Stimulated activated CD4-positive, alpha-beta T cell treated with anti-CD3 and anti-CD28 coated beads, Interleukin-15, amount 100 ng/mL, for 1 hour (primary cell): ENCODE results near the gene DISC1.

Source experiments
- DNase-seq, 2 donors: peaks; one replicate each; pipeline ENCODE4 v3.0.0-alpha.2; 2020; ENCODE audit warnings: low read depth in 1 of 2, low spot score in 1 of 2

The DISC1 gene

DNA sequence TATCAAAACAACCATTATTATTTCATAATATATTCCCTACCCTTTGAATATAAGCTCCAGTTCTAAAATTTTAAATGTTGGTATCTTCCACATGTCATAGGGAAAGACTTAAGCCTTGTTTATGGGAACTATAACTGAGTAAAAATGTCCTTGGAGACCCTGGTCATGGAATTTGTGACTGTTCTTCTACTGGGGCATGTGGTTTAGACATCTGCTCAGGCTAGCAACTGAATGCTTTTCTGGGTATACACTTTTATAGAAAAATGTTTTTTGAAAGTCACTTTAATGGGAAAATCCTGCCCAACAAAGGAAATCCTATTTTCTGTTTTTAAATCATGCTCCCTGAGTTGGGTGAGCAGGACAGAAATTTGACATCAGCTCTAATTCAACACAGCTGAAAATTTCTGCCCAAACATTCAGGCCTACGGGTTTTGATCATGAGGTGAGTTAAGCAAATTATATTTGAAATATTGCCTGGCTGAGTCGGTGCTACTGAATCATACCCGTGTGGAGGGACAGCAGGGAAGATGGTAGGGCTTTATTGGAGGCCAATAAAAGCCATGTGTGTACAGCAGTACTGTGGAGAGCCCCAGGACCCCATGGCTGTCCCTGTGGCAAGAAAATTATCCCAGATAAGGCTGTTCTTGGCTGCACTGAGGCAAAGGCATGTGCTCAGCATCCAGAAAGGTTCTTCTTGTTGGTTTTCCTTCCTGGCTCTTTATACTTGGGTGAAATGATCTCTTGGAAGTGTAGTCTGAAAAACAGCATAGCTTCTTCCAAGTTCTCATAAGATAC is 391.8 kb downstream of the DISC1 start:
- no peak for DNase-seq

DNA sequence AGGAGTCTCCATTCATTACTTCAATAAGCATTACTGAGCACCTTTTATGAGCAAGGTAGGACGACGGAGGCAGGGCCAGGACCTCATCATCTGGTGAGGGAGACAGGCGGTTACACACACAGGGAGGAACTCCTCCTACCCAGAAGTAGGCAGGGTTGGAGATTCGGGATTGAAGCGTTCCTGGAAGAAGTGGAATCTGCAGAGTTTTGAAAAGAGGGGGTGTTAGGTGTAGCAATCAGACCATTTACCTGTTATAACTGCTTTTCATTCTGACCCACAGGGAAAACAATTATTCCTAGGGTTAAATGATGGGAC is 392.4 kb downstream of the DISC1 start:
- DNase-seq, result no peak

DNA sequence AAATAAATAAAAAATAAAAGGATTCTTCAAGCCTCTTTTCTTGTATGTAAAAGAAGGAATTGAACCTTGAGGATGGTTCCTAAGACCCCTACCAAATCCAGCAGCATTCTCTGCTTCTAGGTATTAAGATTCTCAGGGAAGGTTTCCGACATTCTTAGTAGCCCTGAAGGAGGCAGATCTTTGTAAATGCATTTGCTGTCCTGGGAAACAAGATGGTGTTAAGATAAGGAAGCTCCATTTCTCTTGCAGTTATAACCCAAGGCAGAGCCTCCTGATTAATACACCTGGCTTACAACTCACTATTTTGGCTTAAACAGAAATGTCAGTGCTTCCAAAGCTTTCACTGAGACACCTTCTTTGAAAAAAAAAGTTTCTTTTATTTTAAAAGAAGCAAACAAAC is 393.8 kb downstream of the DISC1 start:
- DNase-seq, result no peak

DNA sequence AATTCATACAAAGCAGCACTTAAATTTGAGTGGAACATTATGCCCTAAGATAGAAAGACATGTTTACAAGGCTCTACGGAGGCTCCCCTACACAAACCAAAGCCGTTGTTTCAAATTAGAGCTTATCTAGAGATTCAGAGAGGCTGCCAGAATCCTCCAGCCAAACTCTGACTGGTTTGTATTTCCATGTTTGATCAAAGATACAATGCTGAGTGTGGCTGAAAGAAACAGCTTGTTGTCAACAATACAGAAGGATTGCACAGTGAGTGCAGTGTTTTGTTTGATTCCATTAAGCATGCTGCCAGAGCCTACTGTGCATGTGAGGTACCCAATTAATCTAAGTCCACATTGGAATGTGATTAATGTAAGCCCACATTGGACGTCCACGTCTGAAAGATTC is 402.7 kb downstream of the DISC1 start:
- DNase-seq, result no peak

DNA sequence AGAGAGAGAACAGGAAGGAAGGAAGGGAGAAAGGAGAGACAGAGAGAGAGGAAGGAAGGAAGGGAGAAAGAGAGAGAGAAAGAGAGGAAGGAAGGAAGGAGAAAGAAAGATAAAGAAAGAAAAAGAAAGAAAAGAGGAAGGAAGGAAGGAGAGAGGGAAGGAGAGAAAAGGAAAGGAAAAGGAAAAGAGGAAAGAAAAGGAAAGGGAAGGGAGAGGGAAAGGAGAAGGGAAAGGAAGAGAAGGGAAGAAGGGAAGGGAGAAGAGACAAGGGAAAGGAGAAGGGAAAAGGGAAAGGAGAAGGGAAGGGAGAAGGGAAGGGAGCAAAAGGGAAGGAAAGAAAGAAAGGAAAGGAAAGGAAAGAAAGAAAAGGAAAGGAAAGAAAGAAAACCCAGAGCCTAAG is 404.6 kb downstream of the DISC1 start:
- DNase-seq, result no peak

DNA sequence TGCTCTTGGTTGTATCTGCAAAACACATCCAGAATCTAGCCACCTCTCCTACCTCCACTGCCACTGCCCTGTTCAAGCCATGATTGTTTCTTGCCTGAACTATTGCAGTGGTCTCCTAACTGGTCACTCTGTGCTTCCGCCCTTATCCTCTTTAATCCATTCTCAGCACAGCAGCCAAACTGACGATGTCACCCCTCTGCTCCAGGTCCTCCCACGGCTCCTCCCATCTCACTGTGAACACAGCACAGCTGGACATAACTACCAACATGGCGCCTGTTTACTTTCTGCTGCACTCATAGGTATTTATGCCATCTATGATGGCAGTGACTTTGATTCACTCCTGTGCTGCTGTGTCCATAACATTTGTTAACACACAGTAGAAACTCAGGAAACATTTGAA is 406.7 kb downstream of the DISC1 start:
- DNase-seq, result no peak

DNA sequence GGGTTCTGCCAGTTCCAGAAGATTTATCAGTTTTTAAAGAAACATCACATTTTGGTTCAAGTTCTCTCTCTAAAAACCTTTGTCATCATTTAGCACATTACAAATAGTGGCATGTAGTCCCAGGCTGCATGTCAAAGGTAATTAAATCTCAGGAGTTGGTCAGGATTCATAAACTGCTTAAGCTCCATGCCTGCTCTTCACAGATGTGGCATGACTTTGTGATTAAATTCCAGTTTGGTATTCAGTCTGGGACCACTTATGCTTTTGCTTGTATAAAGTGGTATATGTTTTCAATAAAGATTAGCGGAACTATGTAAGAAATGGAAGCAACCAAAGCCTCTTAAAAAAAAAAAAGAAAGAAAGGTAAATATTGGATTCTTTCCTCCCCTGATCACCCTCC is 408.0 kb downstream of the DISC1 start:
- DNase-seq, result no peak

DNA sequence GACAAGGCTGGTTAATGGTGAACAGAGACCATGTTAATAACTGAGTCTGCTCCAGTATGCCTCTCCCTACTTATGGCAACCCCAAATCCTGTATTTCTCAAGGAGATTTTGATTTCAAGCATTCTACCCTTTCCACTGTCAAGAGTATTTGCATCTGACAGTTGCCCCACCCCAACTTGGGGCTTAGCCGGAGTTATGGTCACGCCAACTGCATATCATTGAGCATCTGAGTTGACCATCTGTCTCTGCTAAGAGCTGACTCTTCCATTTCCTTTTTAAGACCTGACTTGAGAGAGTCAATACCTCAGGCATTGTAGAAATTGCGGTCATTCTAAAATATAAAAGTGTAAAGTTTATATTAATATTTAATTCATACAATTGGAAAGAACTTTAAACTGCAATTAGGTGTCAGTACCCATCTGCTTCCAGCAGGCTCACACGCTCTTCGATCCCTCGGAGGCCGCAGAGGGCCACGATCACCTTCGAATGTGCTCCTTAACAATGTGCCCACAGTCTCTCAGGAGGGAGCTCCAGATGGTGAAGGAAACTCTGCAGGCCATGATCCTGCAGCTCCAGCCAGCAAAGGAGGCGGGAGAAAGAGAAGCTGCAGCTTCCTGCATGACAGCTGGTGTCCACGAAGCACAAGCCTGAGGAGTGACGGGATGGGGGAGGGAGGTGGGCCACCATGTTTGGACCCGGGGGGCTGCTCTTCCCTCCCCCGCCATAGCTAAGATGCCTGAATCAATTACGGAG is 409.8 kb downstream of the DISC1 start:
- DNase-seq, result no peak

DNA sequence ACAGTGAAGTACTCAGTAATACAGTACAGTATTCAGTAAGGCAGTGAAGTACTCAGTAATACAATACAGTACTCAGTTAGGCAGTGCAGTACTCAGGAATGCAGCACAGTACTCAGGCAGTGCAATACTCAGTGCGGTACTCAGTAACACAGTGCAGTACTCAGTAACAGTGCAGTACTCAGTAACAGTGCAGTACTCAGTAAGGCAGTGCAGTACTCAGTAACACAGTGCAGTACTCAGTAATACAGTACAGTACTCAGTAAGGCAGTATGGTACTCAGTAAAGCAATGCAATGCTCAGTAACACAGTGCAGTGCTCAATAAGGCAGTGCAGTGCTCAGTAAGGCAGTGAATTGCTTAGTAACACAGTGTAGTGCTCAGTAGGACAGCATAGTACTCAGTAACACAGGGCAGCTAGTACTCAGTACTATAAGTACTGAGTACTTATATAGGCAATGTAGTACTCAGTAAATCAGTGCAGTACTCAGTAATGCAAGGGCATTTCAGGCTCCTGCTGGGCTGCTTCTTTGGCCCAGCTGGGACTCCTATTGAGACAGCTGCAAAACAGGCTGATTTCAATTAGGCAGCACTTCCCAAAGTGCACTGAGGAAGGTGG is 411.3 kb downstream of the DISC1 start:
- DNase-seq, result no peak

DNA sequence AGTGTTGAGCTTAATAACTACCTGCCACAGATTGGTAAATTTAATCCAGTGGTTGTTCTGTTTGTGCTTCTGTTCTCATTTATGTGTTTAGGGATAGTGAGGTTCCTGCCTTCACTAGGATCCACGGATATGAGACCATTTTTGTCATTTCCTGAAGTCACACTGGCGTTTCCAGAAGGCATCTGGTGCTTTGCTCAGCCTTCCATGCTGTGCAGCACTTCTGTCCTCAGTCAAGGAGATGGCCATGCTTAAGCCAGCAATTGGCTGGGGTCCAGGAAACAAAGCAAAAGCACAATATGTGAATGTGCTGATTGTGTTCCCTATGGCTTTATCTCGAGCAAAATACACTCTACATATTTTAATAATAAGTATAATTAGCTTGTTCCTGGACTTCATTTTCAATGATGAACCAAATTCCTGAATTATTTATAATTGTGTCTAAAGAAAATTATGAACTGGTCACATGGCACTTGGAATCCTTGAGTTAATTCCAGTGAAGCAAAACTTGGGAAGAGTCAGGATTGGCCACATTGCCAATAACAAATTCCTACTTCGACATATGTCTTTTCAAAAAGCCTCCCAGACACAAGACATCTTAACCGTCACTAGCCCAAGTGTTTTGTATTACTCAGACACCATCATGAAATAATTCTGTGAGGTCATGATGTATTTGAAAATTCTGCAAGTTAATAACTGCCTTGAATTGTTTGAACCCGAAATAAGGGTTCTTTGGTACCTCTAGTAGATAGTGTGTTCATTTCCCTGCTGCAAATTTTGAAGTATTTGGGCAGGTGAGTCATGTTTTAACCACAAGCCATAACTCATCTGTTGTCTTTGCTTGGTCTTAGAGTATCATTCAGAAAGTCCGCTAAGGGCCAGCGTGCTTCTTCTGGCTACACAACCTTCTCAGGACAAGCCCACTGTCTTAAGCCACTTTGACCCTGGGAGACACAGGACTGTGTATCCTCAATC is 412.4 kb downstream of the DISC1 start:
- no peak for DNase-seq

DNA sequence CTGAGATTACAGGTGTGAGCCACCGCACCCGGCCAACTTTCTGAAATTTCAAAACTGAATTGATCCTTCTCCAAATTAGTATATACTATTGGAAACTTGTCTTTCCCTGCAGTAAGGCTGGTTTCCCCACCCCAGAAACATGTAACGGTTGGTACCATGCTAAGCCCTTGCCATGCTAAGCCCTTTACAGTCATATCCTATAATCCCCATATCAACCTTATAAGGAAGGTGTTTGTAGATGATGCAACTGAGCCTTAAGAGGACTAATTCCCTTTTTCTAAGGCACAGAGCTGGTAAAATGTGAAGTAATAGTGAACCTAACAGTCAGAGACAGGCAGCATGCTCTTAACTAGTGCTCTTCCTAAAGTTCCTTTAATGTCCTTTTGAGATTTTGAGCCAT is 413.7 kb downstream of the DISC1 start:
- no peak for DNase-seq

DNA sequence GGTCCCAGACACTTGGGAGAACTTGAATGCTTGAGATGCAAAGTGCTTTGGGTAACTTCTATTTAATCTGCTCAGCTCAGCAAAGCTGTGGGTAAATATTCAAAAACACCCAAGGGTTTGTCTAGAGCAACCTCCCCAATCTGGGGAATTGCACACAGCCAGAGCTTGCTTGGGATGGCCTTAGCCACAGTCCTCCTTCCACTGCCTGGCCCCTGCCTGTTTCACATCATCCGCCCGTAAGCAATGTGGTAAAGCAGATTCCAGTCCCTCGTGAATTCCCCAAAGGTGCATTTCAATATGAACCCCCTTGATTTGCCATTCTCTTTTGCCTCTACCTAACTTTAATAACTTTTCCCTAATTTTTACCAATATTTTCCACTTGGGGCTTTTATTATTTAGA is 418.1 kb downstream of the DISC1 start:
- DNase-seq, result no peak

DNA sequence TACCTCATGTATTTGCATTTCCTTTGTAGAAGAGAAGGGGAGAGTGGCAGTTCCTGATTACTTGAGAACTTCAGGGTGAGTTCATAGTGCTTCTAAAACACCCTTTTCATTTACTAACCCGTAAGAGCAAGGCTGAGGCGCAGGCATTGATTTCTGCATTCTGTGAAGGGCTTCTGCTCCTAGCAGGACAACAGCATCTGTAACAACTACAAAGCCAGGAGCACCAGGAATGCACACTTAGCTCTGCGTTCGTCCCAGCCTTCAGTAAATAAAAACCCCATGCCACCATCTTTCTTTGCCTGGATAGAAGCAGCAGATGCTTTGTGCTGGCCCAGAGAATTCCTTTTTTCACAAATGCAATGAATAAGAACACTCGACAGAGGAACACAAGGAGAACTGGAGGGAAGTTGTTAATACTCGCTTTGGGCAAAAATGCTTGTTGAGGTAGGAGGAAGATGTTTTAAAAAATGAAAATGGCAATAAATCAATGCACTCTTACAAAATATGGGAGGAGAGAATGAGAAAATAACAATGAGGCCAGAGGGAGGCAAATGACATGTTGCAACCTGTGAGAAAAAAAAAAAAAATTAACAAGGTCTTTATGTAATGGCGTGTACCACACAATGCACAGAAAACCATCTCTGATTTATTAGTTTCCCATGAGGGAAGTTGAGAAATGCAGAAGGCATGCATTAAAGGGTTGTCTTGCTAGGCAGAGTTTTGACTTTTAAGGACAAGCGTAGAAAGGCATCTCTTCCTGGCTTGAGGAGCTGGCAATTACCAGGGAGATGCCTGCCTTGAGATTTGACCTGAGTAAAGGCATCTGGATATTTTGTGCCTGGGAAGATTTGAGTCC is 418.8 kb downstream of the DISC1 start:
- DNase-seq, result no peak

DNA sequence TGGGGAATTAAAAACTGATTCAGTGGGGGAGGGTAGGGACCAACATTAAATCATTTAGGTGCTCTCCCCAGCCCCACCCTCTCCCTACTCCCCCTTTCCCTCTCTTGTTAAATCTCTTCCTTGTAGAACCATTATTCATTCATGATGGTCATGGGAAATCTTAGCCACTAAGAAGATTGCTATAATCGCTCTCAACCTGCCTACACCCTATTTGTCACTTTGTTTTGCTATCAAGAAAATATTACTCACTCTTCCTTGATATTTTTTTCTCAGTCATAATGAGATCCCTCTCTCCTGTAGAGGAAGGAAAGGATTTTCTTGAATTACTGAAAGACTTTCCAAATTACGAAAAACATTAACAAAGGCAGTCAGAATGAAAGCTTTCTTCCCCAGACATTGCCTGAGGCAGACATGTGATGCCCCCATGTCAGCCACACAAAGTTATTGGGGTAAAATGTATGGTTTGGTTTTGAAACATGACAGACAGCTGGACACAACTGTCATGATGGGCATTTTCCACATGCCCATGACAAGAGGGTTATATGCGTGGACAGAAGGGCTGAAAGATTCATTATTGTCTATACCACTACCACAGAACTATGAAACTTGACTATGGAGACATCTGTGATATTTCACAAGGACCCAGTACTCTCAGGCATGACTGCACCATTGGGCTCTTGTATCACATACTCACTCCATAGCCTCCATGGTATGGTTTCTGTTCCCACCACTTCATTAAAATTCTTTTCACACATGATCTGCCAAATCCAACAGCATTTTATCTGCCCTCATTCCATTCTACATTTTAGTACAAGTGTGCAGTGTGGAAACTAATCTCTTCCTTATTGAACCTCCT is 420.1 kb downstream of the DISC1 start:
- no peak for DNase-seq

DNA sequence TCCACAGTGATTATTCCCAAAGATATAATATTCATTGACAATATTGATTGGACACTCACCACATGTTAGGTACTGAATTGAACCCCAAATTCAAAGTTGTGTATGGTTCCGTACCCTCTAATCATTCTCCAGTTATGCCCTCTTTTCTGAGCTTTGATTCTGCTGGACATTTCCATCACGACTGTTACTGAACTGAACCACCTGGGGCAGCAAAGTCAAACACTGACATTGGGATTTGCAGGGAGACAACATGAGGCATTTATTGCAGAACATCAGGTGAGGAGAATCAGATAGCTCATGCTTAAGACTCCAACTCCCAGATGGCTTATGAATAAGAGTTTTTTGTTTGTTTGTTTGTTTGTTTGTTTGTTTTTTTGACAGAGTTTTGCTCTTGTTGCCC is 420.9 kb downstream of the DISC1 start:
- DNase-seq, result no peak

DNA sequence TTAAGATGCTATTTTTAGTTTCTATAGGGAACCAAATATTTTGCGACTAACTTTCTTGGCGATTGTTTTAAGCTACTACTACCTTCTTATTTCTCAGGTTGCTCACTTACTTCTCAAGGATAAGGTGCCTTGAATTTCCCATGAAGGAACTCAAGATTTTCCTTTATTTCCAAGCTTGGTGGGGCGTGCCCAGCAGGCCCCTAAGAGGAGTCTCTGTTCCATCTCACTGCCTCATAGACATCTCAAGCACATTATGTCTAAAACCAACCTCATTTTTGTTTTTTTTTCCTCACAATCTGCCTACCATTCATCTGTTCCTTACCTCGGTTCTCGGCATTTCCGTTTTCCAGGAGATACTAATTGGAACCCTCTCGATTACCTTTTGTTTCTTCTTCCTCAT is 421.9 kb downstream of the DISC1 start:
- no peak for DNase-seq

DNA sequence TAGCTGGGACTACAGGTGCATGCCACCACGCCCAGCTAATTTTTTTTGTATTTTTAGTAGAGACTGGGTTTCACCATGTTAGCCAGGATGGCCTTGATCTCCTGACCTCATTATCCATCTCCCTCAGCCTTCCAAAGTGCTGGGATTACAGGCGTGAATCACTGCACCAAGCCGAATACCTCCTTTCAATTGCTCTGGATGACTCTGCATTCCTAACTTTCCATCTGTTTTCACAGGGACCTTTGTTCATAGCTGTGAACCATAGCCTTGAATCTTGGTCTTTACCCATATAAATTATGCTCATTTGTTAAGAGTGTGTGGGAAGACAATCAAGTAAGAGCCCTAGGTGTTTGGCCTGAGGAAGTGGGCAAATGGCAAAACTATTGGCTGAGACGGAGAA is 422.7 kb downstream of the DISC1 start:
- no peak for DNase-seq

DNA sequence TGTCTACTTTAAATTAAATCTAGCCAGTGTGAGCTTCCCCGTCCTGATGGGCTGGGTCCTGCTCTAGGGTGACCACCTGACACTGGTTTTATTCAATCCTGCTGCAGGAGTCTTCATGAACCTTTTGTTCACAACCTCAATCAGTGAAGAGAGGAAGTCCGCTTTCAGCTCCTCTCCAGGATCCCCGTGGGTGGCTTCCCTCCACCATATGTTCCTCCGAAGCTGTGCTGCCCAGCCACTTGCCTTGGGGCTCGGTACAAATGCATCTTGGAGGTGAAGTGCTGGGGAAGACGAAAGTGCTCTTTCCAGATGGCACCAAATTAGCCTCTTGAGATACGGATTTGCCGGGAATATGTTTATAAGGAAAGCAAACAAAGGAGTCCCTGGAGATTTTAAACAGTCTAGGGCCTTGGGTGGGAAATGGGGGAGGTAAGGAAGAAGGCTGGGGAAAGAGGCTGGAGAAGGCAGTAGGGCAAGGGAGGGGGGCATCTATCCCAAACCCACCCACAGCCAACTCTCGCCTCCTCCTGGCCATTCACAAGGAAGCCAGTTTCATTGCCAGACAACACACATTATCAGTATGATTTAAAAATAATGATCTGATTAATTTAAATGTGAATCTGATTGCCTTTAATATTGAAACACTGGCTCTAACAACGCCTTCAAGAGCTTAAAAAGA is 430.8 kb downstream of the DISC1 start:
- DNase-seq, result no peak

DNA sequence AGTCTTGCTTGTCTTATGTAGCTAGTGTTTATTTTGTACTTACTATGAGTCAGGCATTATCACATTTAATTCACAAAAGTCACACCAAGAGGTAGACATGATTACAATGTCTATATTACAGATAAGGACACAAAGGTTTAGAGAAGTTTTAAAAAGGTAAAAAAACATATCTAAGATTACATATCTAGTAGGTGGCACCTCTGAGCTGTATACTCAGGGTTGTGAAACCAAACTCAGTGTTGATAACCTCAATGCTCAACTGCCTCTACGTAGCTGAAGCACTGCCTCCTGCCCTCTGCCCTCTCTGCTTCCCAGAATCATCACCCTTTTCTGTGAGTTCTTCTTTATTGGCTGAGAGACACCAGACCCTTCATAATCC is 431.3 kb downstream of the DISC1 start:
- no peak for DNase-seq
